Peyer's patch (tissue), 4 donors: Measurements from ENCODE around the gene TRIO. TPM values are rescaled to one million over a fixed set of nuclear protein-coding genes. Genes with fewer than 3 reads are reported as not detected.

Experiments
- DNase-seq, 3 donors: peaks; one replicate each; pipeline ENCODE4 v3.0.0-alpha.2; 2017 to 2019
- H3K27ac ChIP-seq, 4 donors: fragments of 200-600 bp; sonication (generic); one replicate each; pipeline ENCODE4 v1.5.1; 2016 to 2019
- H3K27me3 ChIP-seq, 2 donors: fragments of 200-600 bp; sonication (generic); one replicate each; pipeline ENCODE4 v1.5.1; 2019
- H3K36me3 ChIP-seq, 3 donors: fragments of 200-600 bp; sonication (generic); one replicate each; pipeline ENCODE4 v1.5.1; 2016 to 2019
- H3K4me1 ChIP-seq, 4 donors: fragments of 200-600 bp; sonication (generic); one replicate each; pipeline ENCODE4 v1.5.1; 2016 to 2019
- H3K4me3 ChIP-seq, 4 donors: fragments of 200-600 bp; sonication (generic); 1 replicate in 3 of 4; 2 replicates in 1 of 4; pipeline ENCODE4 v1.5.1; 2016 to 2019; ENCODE audit warnings: mild to moderate bottlenecking in 1 of 4
- H3K9me3 ChIP-seq, 4 donors: fragments of 200-600 bp; sonication (generic); one replicate each; pipeline ENCODE4 v1.5.1; 2016 to 2019; ENCODE audit warnings: mild to moderate bottlenecking in 1 of 4
- POLR2A ChIP-seq, 2 donors: fragments of 450-650 bp; IDR thresholded peaks; one replicate each; pipeline ENCODE4 v1.5.1; 2017; ENCODE audit warnings: antibody characterized with exemption in 2 of 2, mild to moderate bottlenecking in 2 of 2, moderate library complexity in 2 of 2
- total RNA-seq, 4 donors: library from RNA; depleted of rRNA; stranded (reverse); fragments of >200 nt; gene quantifications; one replicate each; pipeline ENCODE4 v1.1.0, GENCODE V29; 2016
- TF ChIP-seq, protein P1 (sequence below), 6 experiments: fragments of 450-650 bp in 4 of 6; fragments of 200-600 bp in 2 of 6; sonication (generic) in 1 of 6; IDR thresholded peaks; one replicate each; pipeline ENCODE4 v1.5.1; 2017 to 2019; ENCODE audit warnings: antibody characterized with exemption in 6 of 6, mild to moderate bottlenecking in 3 of 6, moderate library complexity in 1 of 6

The TRIO gene
- total RNA-seq, 4 donors from 2014 or later: 171 to 456 (median 340) TPM

DNA sequence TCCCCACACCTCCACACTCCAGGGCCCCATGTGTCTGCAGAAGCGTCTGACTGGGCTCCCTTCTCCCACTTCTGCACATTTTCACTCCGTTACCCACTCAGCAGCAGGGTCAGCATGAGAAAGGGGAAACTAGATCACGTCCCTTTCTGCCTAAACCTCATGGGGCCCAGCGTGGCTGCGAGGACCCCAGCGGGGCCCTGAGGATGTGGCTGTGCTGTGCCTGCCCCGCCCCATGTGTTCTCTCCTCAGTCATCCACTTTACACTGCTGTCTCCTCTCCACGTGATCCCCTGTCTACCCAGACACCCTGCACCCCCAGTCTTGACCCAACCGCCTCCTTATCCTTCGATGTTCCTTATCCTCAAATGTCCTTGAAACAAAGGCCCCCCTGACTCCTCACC is 378.6 kb downstream of the TRIO start:
- Histone ChIP-seq H3K36me3 (no peaks in the 10 kb centered on the region), H3K27me3 (no peaks in the 10 kb centered on the region), H3K27ac (no peak overlapping the region), H3K4me1 (no peaks in the 10 kb centered on the region), H3K9me3 (no peaks in the 10 kb centered on the region), H3K4me3 (no peak overlapping the region)
- no peak for DNase-seq
- no peak for TF ChIP-seq POLR2A (IDR thresholded peaks at IDR 0.05)
- TF ChIP-seq, protein P1, sequence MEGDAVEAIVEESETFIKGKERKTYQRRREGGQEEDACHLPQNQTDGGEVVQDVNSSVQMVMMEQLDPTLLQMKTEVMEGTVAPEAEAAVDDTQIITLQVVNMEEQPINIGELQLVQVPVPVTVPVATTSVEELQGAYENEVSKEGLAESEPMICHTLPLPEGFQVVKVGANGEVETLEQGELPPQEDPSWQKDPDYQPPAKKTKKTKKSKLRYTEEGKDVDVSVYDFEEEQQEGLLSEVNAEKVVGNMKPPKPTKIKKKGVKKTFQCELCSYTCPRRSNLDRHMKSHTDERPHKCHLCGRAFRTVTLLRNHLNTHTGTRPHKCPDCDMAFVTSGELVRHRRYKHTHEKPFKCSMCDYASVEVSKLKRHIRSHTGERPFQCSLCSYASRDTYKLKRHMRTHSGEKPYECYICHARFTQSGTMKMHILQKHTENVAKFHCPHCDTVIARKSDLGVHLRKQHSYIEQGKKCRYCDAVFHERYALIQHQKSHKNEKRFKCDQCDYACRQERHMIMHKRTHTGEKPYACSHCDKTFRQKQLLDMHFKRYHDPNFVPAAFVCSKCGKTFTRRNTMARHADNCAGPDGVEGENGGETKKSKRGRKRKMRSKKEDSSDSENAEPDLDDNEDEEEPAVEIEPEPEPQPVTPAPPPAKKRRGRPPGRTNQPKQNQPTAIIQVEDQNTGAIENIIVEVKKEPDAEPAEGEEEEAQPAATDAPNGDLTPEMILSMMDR (IDR thresholded peaks at IDR 0.05): no peak

DNA sequence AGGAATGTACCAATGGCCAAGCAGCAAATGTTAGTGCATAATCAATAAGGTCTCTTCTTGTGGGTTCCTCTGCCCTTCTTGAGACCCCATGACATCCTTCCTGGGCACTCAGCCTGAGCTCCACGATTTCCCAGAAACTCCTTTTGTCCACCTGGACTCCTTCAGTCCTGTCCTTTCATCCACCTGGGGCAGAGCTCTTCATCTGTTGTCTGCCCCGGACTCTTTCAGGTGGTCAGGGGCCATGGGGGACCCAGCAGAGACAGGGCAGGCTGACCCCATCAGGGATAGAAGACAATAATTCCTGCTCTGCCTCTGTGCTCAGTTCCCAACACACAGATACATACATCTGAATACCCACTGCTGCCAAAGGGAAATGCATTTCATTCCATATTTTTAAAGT is 379.6 kb downstream of the TRIO start:
- Histone ChIP-seq H3K4me3 (no peak overlapping the region), H3K27me3 (no peaks in the 10 kb centered on the region), H3K9me3 (no peaks in the 10 kb centered on the region), H3K4me1 (no peaks in the 10 kb centered on the region), H3K36me3 (no peaks in the 10 kb centered on the region), H3K27ac (no peak overlapping the region)
- no peak for TF ChIP-seq POLR2A (IDR thresholded peaks at IDR 0.05)
- TF ChIP-seq, protein P1 (IDR thresholded peaks at IDR 0.05): no peak
- no peak for DNase-seq

DNA sequence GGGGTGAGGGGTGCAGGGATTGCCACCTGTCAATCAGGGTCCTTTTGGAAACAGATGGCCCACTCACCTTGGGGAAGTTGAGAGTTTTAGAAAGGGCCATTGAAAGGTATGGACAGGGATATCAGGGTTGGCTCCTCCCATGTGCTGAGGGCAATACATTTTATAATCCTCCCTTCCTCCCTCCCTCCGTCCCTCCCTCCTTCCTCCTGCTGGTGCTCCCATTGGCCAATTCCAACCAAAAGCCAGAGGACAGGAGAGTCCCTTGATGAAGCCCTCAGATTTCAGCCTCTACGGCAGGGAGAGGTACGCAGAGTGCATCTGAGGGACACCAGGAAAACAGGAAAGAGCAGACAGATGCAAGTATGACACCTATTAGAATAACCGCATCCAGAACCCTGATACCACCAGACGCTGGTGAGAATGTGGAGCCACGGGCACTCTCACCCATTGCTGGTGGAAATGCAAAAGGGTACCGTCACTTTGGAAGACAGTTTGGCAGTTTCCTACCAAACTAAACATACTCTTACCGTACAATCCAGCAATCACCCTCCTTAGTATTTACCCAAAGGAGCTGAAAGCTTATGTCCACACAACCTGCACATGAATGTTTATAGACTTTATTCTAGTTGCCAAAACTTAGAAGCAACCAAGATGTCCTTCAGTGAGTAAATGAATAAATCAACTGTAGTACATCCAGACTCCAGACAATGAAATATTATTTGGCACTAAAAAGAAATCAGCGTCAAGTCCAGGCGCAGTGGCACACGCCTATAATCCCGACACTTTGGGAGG is 380.3 kb downstream of the TRIO start:
- H3K27ac ChIP-seq: no peak overlapping the region
- no peaks in the 10 kb centered on the region for H3K4me1 ChIP-seq
- no peak for DNase-seq
- H3K36me3 ChIP-seq: no peaks in the 10 kb centered on the region
- no peaks in the 10 kb centered on the region for H3K27me3 ChIP-seq
- no peaks in the 10 kb centered on the region for H3K9me3 ChIP-seq
- H3K4me3 ChIP-seq: no peak overlapping the region
- TF ChIP-seq, protein P1 (IDR thresholded peaks at IDR 0.05): no peak
- no peak for TF ChIP-seq POLR2A (IDR thresholded peaks at IDR 0.05)

DNA sequence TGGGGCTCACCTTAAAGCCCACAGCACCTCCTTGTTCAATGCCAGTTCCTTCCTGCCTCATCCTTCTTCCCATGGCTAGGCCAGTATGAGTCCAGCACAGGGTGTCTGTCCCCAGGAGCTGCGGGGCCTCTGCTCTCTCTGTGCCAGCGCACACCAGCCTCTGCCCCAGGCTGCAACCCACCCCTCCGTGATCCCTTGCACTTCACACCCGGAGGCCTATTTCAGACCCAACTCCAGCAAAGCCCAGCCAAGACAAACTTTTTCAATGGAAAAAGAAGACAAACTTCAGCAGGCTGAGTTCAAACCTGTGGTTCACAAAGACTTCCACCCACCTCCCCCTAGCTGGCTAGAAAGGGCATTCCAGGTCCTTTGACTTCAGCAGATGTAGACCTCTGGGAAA is 382.3 kb downstream of the TRIO start:
- TF ChIP-seq POLR2A (IDR thresholded peaks at IDR 0.05): no peak
- TF ChIP-seq, protein P1 (IDR thresholded peaks at IDR 0.05): no peak
- H3K27me3 ChIP-seq: no peaks in the 10 kb centered on the region
- no peak overlapping the region for H3K4me3 ChIP-seq
- H3K27ac ChIP-seq: no peak overlapping the region
- H3K36me3 ChIP-seq: no peaks in the 10 kb centered on the region
- H3K4me1 ChIP-seq: no peaks in the 10 kb centered on the region
- no peak for DNase-seq
- no peaks in the 10 kb centered on the region for H3K9me3 ChIP-seq

DNA sequence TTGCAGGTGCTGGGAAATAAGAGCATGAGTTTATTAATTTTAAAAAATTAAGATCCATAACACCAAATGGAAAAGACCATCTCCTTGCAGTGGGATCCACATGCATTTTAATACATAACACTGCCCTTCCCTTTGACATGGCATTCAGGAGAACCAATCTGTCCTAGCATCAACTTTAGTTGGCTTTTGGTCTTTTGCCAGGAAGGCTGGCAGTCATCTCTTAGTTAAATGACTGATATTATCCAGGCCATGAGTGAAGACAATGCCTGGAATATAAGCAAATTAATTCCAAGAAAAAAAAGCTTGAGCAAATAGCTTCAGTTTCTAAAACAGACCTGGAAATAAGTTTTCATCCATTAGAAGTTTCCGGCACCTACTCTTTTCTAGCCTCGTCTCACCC is 383.4 kb downstream of the TRIO start:
- H3K4me3 ChIP-seq: no peak overlapping the region
- H3K36me3 ChIP-seq: no peaks in the 10 kb centered on the region

More for the DNA sequence above, 383.4 kb downstream of the TRIO start:
- no peak overlapping the region for H3K27ac ChIP-seq
- H3K4me1 ChIP-seq: no peaks in the 10 kb centered on the region
- no peaks in the 10 kb centered on the region for H3K27me3 ChIP-seq
- DNase-seq: no peak
- H3K9me3 ChIP-seq: no peaks in the 10 kb centered on the region
- TF ChIP-seq POLR2A (IDR thresholded peaks at IDR 0.05): no peak
- TF ChIP-seq, protein P1 (IDR thresholded peaks at IDR 0.05): no peak
